GM03348 (cell line): ENCODE measurements around the gene KRT33B.
"Not testable (repeated sequence)": the region's sequence is repeated elsewhere in the genome, so short reads cannot be mapped to it uniquely, and the experiment has no call there.

Experiments used
- DNase-seq: peaks from one replicate; pipeline ENCODE4 v3.0.0; 2012; ENCODE audit warnings: low spot score

The KRT33B gene

DNA sequence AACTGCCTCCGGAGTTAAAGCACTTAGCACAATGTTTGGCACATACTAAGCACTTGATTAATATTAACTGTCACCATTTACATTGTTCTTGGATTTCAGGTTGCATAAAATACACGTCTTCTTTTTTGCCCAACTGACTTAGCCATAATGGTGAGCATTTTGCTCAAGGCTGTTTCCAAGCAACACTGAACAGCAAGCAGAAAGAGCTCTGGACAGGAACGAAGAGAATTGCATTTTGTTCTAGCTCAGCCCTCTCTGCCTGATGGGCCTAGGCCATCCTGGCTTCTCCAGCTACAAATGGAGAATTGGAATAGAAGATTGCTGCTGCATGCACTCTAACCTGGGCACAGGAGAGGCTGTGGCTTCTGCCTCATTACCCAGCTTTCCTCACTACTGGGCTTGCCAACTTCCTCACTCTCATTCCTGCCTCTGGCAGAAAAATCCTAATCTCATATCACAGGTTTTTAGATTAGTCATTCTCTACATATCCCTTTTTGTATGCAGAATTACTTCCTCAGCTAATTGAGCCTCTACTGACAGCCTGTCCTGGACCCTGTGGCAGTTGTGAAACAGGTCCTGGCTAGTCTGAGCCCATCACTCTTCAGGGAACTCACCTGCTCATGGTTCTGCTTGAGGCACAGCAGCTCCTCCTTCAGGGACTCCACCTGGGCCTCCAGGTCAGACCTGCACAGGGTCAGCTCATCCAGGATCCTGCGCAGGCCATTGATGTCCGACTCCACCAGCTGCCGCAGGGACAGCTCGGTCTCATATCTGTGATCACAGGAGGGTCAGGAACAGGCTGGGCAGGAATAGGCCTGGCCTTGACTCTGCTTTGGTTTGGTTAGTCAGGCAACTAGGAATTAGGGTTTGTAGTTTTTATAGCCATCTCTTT, 21.5 kb downstream of the KRT33B start:
- no peak for DNase-seq

DNA sequence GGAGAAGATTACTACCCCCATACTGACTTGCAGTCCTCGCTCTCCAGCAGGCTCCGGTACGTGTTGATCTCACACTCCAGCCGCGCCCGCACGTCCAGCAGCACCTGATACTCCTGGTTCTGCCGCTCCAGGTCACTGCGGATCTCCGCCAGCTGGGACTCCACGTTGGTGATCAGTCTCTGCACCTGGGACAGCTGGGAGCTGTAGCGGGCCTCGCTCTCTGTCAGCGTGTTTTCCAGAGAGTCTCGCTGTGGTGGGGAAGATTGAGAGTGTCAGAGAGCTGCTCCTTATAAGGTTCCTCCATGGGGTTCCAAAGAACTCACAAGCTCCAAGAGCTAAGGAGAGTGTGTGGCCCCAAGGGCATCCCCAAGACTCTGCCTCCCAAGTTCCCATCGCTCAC, 23.2 kb downstream of the KRT33B start:
- DNase-seq: not testable (repeated sequence)

DNA sequence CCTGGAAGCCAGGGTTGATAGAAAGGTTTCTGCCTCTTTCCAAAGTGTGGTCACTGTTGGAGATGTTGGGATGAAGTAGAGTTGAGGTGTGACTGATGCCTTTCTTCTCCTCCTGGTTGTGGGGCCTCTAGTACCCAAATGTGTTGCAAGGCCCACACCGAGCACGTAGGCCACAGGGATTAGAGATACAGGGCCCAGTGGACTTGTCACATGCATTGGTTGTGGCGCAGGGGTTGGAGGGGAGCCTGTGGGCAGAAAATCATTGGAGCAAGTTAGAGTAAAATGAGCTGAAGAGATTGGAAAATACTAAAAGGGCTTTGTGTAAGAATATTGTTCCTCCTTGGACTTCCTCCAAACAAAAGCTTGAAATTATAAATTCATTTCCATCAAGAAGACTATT, 23.6 kb downstream of the KRT33B start:
- no peak for DNase-seq

DNA sequence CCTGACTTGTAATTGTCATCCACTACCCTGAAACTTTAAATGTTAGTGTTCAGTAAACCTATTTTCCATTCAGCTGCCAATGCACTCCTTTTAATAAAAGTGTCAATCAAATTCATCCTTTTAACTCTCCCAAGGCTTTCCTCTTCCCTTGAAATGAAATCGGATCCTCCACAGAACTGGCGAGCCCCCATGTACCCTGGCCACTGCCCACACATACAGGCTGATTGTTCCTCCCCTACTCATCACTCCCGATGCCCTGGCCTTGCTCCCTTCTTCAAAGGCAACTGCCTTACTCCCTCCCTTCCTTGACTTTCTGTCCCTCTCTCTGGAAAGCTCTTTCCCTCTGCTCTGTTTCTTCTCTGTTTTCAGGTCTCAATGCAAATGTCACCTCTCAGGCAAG, 26.6 kb downstream of the KRT33B start:
- no peak for DNase-seq

DNA sequence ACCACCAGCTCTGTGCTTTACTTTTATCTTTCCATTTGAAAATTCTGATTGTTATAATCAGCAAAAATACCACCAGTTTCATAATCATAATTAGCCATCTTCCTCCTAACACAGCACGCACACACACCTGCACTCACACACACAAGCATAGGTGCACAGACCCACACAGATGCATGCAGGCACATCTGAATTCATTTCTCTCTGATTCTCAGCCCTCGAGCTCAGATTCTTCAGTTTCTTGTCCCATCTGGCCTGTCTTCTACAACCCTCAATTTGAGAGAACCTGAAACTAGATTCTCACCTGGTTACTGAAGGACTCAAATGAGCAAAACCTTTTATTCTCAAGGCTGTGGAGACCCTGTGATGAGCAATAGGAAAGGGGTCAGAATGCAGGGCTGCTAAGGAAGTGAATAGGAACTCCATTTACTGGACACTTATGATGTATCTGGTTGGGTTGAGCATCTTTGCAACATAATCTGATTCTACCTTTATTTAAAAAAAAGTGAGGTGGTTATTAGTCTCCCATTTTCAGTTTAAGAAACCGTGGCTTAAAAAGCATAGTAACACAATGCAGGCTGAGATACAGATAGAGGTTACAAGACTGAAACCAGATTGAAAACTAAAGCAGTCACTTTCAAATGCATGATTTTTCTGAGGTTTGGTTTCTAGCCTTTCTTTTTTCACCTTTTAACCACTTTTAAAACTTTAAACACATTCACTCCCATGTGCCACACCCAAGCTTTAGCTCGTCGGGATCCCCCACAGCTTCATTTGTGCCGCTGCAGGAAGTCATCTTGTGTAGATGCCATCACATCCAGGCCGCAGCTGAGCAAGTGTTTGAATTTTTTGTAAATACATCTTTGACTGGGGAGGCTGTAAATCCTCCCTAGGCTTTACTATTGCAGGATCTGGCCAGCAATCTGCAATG, 28.4 kb downstream of the KRT33B start:
- no peak for DNase-seq

DNA sequence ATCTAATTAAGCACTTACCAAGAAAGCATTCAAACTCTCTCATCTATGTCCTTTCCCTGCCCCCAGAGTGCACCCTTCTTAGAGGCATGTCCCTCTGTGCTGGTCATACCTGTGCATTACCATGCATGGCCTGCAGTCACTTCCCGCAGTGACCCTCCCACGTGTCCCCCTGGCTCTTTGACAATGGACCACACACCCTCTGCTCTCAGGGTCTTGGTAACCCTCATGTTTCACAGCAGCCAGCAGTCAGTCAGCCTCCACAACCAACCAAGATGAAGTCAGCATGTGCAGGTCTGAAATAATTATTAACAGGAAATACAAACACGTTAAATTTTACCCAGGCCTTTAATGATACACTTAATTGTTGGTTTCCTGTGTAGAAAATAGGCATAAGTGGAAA, 29.1 kb downstream of the KRT33B start:
- DNase-seq: no peak

DNA sequence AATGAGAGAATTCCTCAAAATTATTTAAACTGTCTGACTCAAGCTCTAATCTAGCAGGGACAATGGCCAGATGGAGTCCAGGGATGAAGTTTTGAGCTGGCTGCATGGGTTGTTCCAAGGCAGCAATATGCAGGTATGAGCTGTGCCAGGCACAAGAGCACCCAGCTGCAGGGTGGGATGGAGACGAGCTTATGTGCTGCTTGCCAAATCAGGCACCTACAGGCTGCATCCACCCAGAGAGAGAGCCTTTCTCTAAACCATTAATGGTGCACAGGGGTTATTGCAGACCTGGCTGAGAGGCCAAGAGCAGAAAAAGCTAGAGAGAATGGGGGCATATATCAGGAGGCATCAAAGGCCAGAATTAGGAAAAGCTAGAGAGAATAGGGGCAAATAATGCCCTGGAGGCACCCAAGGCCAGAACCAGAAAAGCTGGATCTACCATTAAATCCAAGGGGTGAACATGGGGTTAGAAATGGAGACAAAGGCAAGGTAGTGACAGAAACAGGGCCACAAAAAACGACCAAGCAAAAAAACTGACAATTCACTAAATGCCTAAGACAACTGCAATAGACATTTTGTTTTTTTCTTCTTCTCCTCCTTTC, 29.9 kb downstream of the KRT33B start:
- DNase-seq: no peak

DNA sequence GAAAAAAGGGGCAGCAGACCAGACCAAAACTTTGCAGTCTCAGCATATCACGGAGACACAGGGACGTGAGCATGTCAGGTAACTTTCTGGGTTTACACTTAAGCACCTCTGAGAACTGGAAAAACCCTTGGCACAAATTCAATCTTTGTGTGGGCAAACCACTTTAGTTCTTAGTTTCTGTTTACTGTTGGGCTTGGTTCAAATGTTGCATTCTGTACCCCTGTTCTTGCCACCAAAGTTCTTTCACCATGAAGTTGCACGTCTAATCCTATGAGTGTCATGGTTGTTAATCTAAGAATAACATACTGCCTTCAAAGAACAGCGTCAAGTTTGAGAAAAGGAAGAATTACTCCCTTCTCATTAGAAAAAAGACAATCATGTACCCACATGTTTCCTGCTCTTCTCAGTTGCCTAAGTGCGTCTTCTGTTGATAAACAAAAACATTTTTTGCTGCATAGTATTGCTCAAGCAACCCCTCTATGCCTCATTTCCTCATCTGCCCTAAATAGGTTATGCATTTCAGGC, 30.6 kb downstream of the KRT33B start:
- DNase-seq: no peak

DNA sequence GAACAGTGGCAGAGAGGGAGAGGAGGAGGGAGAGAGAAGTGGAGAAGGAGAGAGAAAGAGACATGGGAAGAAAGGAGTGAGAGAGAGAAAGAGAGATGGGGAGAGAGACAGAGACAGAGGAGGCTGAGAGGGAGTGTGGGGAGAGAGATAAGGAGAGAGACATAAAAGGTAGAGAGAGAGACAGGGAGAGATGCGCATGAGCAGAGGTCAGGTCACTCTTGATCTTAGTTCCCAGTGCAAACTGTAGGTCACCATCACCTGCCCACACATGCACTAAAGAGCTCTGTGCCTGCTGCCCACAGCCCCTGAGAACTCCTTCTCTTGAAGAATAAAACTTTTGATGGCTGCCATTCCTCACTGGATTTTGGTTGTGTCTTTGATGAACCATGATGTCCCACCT, 33.9 kb downstream of the KRT33B start:
- DNase-seq: no peak

DNA sequence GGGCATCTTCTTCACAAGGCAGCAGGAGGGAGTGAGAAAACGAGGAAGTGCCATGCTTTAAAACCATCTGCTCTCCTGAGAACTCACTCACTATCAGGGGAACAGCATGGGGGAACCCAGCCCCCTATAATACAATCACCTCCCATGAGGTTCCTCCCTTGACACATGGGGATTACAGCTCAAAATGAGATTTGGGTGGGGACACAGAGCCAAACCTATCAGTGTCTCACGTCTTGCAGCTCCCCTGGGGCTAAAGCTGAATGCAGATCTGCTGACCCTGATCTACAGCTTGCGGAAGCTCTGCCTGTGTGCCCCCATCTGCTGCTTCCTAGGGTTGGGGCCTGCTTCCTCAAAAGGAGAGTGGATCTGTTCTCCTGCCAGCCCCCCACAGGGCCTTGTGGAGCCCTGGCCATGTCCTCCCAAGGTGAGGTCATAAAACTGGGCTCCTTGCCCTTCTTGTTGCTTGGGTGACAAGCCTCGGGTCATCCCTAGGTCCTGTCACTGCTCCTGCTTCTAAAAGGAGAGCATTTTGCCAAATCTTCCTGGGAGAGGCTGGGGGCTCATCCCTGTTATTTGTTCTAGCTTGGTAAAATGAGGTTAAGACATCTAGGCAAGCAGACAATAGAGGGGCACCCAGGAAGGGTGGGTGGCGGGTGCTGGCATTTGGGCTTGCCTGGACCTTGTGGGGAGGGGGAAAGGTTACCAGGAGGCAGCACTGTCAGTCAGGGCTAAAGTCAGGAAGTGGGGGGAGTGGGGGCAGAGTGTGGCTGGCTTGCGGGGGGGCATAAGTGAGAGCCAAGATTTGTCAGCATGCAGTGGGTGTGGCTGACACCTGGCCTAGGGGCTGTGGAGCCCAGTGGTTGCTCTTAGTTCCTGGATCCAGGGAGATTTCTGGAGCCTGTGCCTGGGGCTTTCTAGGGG, 35.0 kb downstream of the KRT33B start:
- DNase-seq: no peak

DNA sequence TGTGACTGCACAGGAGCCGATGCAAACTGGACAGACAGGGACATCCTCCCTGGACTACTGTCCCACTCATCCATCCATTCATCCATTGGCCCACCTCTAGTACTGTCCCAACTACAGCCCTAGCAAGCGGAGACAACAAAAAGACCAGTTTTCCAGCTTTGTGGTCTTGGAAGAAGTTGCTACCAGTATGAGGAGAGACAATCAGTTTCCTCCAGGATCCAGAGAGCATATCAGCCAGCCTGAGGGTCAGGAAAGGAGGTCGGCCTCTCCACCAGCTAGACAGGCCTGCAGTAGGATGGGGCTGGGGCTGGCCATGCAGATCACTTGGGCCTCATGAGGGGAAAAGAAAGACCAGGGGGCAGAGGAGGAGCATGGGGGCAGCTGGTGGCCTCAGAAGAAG, 35.8 kb downstream of the KRT33B start:
- DNase-seq: no peak

DNA sequence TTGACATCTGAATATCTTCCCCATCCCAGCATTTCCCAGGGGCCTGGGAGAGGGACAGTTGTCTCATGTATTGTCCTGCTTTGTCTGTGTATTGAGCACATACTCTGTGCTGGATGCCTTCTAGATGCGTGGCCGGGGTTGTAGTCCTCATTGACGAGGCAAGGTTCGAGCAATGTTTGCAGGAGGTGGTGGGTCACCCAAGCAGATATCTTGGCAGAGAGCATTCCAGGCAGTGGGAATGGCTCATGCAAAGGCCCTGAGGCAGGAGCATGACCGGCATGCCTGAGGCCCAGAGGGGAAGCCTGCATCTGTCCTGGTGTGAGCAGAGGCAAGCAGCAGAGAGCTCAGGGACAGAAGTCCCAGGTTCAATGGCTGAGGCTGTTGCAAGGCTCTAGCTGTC, 36.5 kb downstream of the KRT33B start:
- DNase-seq: no peak

DNA sequence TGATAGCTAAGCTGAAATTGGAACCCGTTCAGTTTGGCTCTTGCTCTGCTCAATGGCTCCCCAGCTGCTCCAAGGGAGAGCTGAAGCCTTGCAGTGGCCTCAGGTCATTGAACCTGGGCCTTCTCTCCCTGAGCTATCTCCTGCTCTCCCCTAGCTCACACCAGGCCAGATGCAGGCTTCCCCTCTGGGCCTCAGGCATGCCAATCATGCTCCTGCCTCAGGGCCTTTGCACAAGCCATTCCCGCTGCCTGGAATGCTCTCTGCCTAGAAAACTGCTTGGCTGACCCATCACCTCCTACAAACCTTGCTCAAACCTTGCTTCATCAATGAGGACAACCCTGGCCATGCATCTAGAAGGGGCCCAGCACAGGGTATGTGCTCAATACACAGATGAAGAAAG, 37.4 kb downstream of the KRT33B start:
- no peak for DNase-seq

DNA sequence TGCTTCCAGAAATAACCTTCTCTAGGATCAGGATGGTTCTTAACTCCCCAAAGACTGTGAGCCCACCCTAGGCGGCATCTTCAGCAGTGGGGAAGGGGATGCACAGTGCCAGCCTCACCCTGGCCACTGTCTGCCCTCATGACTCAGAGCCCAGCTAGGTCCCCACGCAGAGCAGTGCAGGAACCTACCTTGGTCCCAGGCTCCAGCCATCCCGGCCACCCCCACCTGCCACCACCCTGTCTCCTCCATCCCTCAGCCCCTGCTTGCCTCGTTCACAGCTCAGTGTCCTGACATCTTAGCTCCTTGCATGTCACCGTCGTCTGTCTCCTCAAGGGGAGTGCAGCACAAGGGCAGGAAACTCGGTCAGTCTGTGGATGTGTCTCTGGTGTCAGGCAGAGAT, 38.0 kb downstream of the KRT33B start:
- no peak for DNase-seq

DNA sequence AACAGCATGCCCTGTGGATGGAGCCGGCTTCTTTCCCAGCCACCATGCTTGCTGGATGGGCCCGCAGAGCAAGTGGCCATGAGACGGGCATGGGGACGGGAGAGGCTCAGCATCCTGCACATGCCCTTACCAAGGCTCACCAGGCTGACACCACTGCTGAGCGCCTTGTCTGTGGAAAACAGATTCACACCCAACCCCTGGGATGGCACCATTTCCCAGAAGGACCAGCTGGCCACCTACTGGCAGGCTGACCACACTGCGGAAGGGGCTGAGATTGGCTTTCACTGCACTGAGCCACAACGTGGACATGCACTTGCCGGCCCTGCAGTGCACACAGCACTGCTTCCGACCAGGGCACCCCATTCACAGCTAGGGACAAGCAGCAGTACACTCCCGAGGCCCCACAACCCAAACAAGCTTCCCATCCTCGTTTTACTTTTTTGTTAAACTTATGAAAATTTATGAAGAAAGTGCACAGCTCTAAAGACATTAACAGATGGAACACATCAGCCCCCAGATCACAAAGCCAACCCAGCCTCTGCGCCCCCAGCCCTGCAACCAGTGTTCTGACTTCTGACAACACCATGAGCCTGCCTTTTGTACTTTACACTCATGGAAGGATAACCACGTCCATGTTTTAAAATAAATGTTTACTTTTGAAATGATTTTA, 40.2 kb downstream of the KRT33B start:
- DNase-seq: peak; percentile 86

DNA sequence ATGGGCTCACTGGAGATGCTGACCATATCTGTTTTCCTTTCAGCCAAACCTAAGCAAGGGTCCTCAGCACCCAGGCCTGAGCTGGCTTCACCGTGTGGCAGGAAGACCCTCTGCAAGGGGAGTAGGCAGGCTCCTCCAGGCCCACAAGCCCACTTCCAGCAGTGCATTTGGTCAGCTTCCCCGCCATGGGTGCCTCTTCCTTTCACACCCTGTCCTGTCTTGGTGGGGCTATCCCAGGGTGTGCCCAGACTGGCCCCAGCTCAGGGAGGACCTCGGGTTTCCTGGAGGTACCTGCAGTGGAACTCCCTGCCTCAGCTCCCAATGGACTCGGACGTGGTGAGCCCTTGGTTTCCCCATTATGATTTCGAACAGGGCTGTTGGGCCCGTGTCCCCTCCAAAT, 41.4 kb downstream of the KRT33B start:
- DNase-seq: no peak

DNA sequence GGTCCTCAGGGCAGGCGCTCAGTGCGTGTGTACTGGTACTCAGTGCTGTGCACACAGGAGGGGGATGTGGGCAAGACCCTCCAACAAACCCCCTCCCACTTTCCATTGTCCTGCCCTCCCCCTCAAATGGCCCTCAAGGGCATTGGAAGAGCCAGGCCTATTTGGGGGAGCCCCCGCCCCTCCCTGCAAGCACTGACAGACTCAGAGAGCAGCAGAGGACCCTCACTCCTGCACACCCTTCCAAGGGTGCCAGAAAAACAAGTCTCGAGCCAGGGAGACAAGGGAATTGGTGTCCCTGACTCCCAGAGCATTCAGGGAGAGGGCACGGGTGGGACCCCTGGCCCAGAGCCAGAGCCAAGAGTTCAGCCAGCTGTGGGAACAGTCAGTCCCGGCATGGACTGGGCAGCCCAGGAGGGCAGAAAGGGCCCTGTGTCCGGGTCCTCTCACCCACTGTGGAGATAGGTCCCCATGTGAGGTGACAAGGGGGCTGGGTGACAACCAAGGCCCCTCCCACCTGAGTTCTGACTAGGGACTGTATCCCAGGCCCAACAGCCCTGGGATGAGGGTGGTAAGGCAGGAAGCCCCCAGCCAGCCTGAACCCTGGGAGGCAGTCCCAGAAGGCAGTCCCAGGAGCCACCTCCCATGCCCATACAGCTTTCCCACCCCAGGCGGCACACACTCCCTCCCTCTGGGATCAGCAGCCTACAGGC, 42.0 kb downstream of the KRT33B start:
- DNase-seq: no peak

DNA sequence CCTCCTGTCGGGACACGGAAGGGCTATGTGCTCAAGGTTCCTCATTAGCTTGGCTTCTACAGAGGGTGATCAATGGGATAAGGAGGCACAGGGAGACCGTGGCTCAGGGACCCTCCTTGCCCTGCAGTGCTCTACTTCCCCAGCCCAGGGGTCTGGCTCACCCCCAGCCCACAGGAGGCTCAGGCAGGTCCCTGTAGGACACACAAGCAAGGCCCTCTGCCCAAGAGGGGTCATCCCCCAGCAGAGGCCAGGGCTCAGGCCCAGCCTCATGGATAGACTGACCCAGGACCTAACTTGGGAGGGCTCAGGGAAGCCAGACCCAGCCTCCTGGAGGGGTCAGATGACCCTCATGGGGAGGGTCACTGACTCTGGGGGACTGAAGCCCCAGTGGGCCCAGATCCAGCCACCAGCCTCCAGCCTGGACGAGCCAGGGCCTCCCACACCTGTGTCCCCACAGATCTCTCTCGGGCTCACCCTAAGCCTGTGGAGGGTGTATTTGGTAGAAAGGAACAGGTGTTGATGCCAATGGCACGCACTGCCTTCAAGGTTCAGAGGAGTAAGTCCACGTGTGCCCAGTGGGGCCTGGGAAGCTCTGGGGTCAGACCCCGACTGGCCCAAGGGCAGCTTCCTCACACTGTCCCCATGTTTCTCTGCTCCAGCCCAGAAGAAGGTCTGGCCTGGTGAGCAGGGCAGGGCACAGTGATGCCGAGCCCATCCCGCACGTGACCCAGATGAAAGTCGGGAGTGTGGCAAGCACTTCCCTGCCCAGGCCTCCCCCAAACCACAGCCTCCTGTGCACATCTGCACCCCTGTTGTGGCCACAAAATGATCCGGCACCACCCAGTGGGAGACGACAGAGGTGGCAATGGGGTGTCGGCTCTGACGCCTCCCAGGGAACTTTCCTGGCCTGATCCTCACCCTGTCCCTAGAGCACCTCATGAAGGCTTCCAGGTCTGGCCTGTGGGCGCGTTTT, 43.2 kb downstream of the KRT33B start:
- DNase-seq: no peak

DNA sequence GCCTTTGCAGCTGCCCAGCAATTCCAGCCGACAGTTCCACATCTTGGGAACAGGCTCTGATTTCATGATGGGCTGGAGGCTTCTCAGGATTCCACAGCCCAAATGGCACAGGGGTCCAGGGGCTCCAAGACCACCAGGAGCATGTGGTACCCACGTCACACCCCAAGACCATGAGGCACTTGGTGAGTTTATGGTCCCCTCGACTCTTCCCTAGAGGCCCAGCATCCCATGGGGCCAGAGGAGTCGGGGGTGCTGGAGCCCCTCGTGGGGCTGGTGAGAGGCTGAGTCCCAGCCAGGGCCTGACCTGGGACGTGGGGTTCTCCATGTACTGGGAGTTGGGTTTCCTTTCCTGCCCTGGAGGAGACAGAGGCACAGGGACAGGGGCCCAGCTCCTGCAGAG, 44.0 kb downstream of the KRT33B start:
- DNase-seq: no peak
